Endodermal cell (in vitro differentiated cells): ENCODE results near the gene NTSR2. TPM values are rescaled to one million over a fixed set of nuclear protein-coding genes. Genes with fewer than 3 reads are reported as not detected.

Experiments
- DNase-seq: peaks from one replicate; pipeline ENCODE4 v3.0.0-alpha.2; 2017
- H3K27ac ChIP-seq: 2 replicates; pipeline ENCODE4 v1.5.1; 2013; ENCODE audit warnings: mild to moderate bottlenecking, low read depth, low read length, moderate library complexity
- H3K27me3 ChIP-seq: 2 replicates; pipeline ENCODE4 v1.6.1; 2013; ENCODE audit warnings: mild to moderate bottlenecking, low read length, moderate library complexity; ENCODE audit not compliant: insufficient read depth, control insufficient read depth, poor library complexity, severe bottlenecking
- H3K36me3 ChIP-seq: 2 replicates; pipeline ENCODE4 v1.7.0; 2013; ENCODE audit warnings: mild to moderate bottlenecking, low read length, moderate library complexity; ENCODE audit not compliant: control insufficient read depth, insufficient read depth
- H3K4me1 ChIP-seq: one replicate; pipeline ENCODE4 v1.7.0; 2013; ENCODE audit warnings: low read length; ENCODE audit not compliant: control insufficient read depth, insufficient read depth
- H3K4me3 ChIP-seq: 2 replicates; pipeline ENCODE4 v1.5.1; 2013; ENCODE audit warnings: mild to moderate bottlenecking, low read length, moderate library complexity
- H3K9ac ChIP-seq: 2 replicates; pipeline ENCODE4 v1.6.1; 2013; ENCODE audit warnings: mild to moderate bottlenecking, low read length, moderate library complexity; ENCODE audit not compliant: poor library complexity, severe bottlenecking; ENCODE audit errors: extremely low read depth
- H3K9me3 ChIP-seq: 2 replicates; pipeline ENCODE4 v1.6.1; 2013; ENCODE audit warnings: mild to moderate bottlenecking, low read length, moderate library complexity; ENCODE audit not compliant: control insufficient read depth
- H3K27ac Mint-ChIP-seq: 2 replicates; pipeline ENCODE4 v1.8.0; 2020; ENCODE audit warnings: mixed read lengths
- H3K27me3 Mint-ChIP-seq: 2 replicates; pipeline ENCODE4 v1.8.0; 2021; ENCODE audit warnings: mild to moderate bottlenecking, mixed read lengths; ENCODE audit not compliant: insufficient read depth
- H3K36me3 Mint-ChIP-seq: 2 replicates; pipeline ENCODE4 v1.8.0; 2020; ENCODE audit warnings: low read depth, mixed read lengths
- H3K4me1 Mint-ChIP-seq: 2 replicates; pipeline ENCODE4 v1.8.0; 2020; ENCODE audit warnings: mixed read lengths
- H3K4me3 Mint-ChIP-seq: 2 replicates; pipeline ENCODE4 v1.8.0; 2020; ENCODE audit warnings: mild to moderate bottlenecking, moderate library complexity, mixed read lengths
- H3K9me3 Mint-ChIP-seq: 2 replicates; pipeline ENCODE4 v1.8.0; 2020; ENCODE audit warnings: mild to moderate bottlenecking, mixed read lengths
- CTCF ChIP-seq: fragments of 200-600 bp; sonication (generic); conservative IDR thresholded peaks from 2 replicates; pipeline ENCODE4 v1.5.0; 2021; ENCODE audit warnings: antibody characterized with exemption, mild to moderate bottlenecking
- WGBS, 2 experiments: methylation state at CpG; one replicate each; pipeline versions ENCODE4 v1.1.5 to v1.1.7; 2013; ENCODE audit warnings: missing lambda C conversion rate in 2 of 2, mixed read lengths in 1 of 2; ENCODE audit not compliant: insufficient coverage in 1 of 2, insufficient read length in 1 of 2; 5-methylcytosine and 5-hydroxymethylcytosine counted together
- total RNA-seq, 2 donors: library from RNA; stranded (reverse); fragmentation: NEBNext Ultra II Directional in 1 of 2; extraction: Animal tissue kit (Norgen Biotek cat#: 25700) in 1 of 2; gene quantifications; 2 replicates in 1 of 2; 3 replicates in 1 of 2; pipeline ENCODE4 v1.2.1, GENCODE V29; 2021

Gene NTSR2
- total RNA-seq, 2 donors from 2014 or later: not detected

DNA sequence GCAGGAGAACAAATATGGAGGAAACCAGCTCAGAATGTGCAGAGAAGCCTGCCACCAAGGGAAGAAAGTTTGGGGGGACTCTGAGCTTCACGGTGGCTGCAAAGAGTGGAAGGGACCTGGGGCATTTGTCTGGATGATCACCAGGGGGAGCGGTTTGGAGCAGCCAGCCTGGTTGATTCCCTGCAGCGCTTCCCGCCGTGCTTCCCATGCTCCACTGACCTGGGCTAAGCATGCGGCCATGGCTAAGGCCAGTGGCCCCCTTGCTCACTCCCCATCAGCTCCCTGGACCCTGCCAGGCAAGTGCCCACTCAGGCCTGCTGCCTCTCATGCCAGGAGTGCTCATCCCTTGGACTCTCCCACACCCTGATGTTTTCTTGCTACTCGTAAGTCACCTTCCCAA, 27.0 kb downstream of the NTSR2 start:
- no peaks in the 10 kb centered on the region for H3K9me3 ChIP-seq
- H3K9ac ChIP-seq: no peak overlapping the region
- Mint-ChIP-seq H3K27me3 (no peaks in the 10 kb centered on the region), H3K4me1 (no peaks in the 10 kb centered on the region), H3K36me3 (peaks cover 60% of the 10 kb centered on the region), H3K4me3 (no peak overlapping the region), H3K9me3 (no peaks in the 10 kb centered on the region), H3K27ac (no peak overlapping the region)
- no peak overlapping the region for H3K4me3 ChIP-seq
- H3K27me3 ChIP-seq: no peaks in the 10 kb centered on the region
- no peak for DNase-seq
- WGBS, 2 experiments: 91 to 100% methylated on average over 1 to 7 of the region's 7 CpGs
- no peaks in the 10 kb centered on the region for H3K4me1 ChIP-seq
- H3K27ac ChIP-seq: no peak overlapping the region
- TF ChIP-seq CTCF: peak; percentile 56
- peaks cover 64% of the 10 kb centered on the region for H3K36me3 ChIP-seq

DNA sequence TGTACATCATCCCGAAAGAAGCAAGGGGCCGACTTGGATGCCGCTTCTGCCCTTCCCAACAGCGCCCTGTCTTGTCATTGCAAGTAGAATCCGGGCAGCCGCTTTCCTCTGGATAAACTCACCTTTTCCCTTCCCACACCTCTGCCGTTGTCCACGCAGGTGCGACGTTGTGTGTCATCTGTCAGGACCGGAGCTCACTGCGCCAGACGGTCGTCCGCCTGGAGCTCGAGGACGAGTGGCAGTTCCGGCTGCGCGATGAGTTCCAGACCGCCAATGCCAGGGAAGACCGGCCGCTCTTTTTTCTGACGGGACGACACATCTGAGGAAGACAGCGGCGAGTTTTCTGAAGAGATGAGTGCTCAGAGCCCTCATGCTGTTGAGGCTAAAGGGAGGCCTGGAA, 29.9 kb downstream of the NTSR2 start:
- H3K27me3 Mint-ChIP-seq: no peaks in the 10 kb centered on the region
- H3K4me3 Mint-ChIP-seq: no peak overlapping the region
- no peak for TF ChIP-seq CTCF
- Histone ChIP-seq H3K4me1 (no peaks in the 10 kb centered on the region), H3K9ac (no peak overlapping the region), H3K36me3 (peaks cover 88% of the 10 kb centered on the region), H3K27ac (no peak overlapping the region), H3K4me3 (no peak overlapping the region), H3K9me3 (no peaks in the 10 kb centered on the region), H3K27me3 (no peaks in the 10 kb centered on the region)
- no peak overlapping the region for H3K27ac Mint-ChIP-seq
- no peaks in the 10 kb centered on the region for H3K9me3 Mint-ChIP-seq
- WGBS, 2 experiments: 96 to 97% methylated on average over 23 to 27 of the region's 27 CpGs
- peaks cover 77% of the 10 kb centered on the region for H3K36me3 Mint-ChIP-seq
- H3K4me1 Mint-ChIP-seq: no peaks in the 10 kb centered on the region
- DNase-seq: no peak

- DNase-seq: no peak
- no peak overlapping the region for H3K27ac Mint-ChIP-seq
- Histone ChIP-seq H3K4me1 (no peaks in the 10 kb centered on the region), H3K9me3 (no peaks in the 10 kb centered on the region), H3K36me3 (peaks cover 91% of the 10 kb centered on the region), H3K27ac (no peak overlapping the region), H3K27me3 (no peaks in the 10 kb centered on the region), H3K9ac (no peak overlapping the region), H3K4me3 (no peak overlapping the region)
- no peaks in the 10 kb centered on the region for H3K9me3 Mint-ChIP-seq
- H3K4me1 Mint-ChIP-seq: no peaks in the 10 kb centered on the region
- no peak overlapping the region for H3K4me3 Mint-ChIP-seq
- no peak for TF ChIP-seq CTCF
- 91 to 100% methylated on average over 3 to 5 of the region's 5 CpGs for WGBS, 2 experiments
- no peaks in the 10 kb centered on the region for H3K27me3 Mint-ChIP-seq
- peaks cover 81% of the 10 kb centered on the region for H3K36me3 Mint-ChIP-seq
Observed at GRCh38 chr2:11639503-11639902, 30.5 kb downstream of the NTSR2 start.
